ENCODE data around the gene ZNF444. TPM values are rescaled to one million over a fixed set of nuclear protein-coding genes. Genes with fewer than 3 reads are reported as not detected.

The ZNF444 gene
- total and polyA plus RNA-seq, 9 of the 15 experiments (the other 6 are each of a cell fraction or from before 2014, with no cell fraction given): 0.39 to 40.0 (median 6.9) TPM

GRCh38 chr19:56140583-56141416 lies at the start of gene ZNF444 (continued):
- TF ChIP-seq TFE3 (CRISPR knock-in tag; IDR thresholded peaks at IDR 0.05): no peak
- no peak for TF ChIP-seq HINFP (tag; conservative IDR thresholded peaks at IDR 0.05; ENCODE audit: low read depth)
- no peak for TF ChIP-seq RBM15 (IDR thresholded peaks at IDR 0.05; ENCODE audit: insufficient read depth, low read length)
- TF ChIP-seq ZBTB49 (CRISPR knock-in tag; IDR thresholded peaks at IDR 0.05; ENCODE audit: borderline replicate concordance): no peak
- no peak for TF ChIP-seq ZZZ3 (IDR thresholded peaks at IDR 0.05)
- TF ChIP-seq ZNF445 (CRISPR knock-in tag; IDR thresholded peaks at IDR 0.05; ENCODE audit: low read depth): no peak
- peak; percentile 95 for TF ChIP-seq MAX (CRISPR knock-in tag; IDR thresholded peaks at IDR 0.05)
- no peak for TF ChIP-seq ZEB2 (IDR thresholded peaks at IDR 0.05)
- TF ChIP-seq TRIM28 (IDR thresholded peaks at IDR 0.05): no peak
- TF ChIP-seq FOXA3 (CRISPR knock-in tag; conservative IDR thresholded peaks at IDR 0.05 in 1 of 2, IDR thresholded peaks at IDR 0.05 in 1 of 2): no peak; a peak in 1 of 4 replicates
- TF ChIP-seq ARID4B (CRISPR knock-in tag; IDR thresholded peaks at IDR 0.05): peak; percentile 85
- peak; percentile 86 for TF ChIP-seq ZBTB8A (IDR thresholded peaks at IDR 0.05; ENCODE audit: partially characterized antibody)
- peak; percentile 73 for TF ChIP-seq TAF1 (IDR thresholded peaks at IDR 0.05; ENCODE audit: control insufficient read depth, extremely low read depth, insufficient read depth, low read length, severe bottlenecking)
- no peak for TF ChIP-seq ETV5 (CRISPR knock-in tag; IDR thresholded peaks at IDR 0.05; ENCODE audit: low read depth)
- no peak for TF ChIP-seq ZNF561 (CRISPR knock-in tag; conservative IDR thresholded peaks at IDR 0.05)
- TF ChIP-seq PHF21A (IDR thresholded peaks at IDR 0.05; ENCODE audit: borderline replicate concordance, low read depth): no peak
